ENCODE data around the gene CDC34.

Gene CDC34

GRCh38 chr19:538641-539428 lies 7.3 kb downstream of the CDC34 start:
- ATAC-seq (no peak), DNase-seq (no peak)
- H3K4me3 Mint-ChIP-seq = no peak overlapping the region
- H3K4me1 Mint-ChIP-seq = peaks cover 14% of the 10 kb centered on the region
- no peak overlapping the region for H3K27ac Mint-ChIP-seq
- no peaks in the 10 kb centered on the region for H3K9me3 Mint-ChIP-seq
- H3K27me3 Mint-ChIP-seq = no peaks in the 10 kb centered on the region
- peaks cover 5% of the 10 kb centered on the region for H3K36me3 Mint-ChIP-seq (ENCODE audit: low read depth)

GRCh38 chr19:539429-540030 lies 8.0 kb downstream of the CDC34 start:
- H3K27ac Mint-ChIP-seq = no peak overlapping the region
- peaks cover 5% of the 10 kb centered on the region for H3K36me3 Mint-ChIP-seq (ENCODE audit: low read depth)
- no peak overlapping the region for H3K4me3 Mint-ChIP-seq
- ATAC-seq (no peak), DNase-seq (no peak)
- no peaks in the 10 kb centered on the region for H3K27me3 Mint-ChIP-seq
- H3K4me1 Mint-ChIP-seq = peaks cover 15% of the 10 kb centered on the region
- no peaks in the 10 kb centered on the region for H3K9me3 Mint-ChIP-seq

- H3K4me3 Mint-ChIP-seq = no peak overlapping the region
- peaks cover 5% of the 10 kb centered on the region for H3K36me3 Mint-ChIP-seq (ENCODE audit: low read depth)
- peaks cover 19% of the 10 kb centered on the region for H3K4me1 Mint-ChIP-seq
- DNase-seq (no peak), ATAC-seq (no peak)
- no peaks in the 10 kb centered on the region for H3K9me3 Mint-ChIP-seq
- no peaks in the 10 kb centered on the region for H3K27me3 Mint-ChIP-seq
- no peak overlapping the region for H3K27ac Mint-ChIP-seq
Observed at GRCh38 chr19:540867-541637, 9.5 kb downstream of the CDC34 start.

GRCh38 chr19:541699-542098 lies 10.1 kb downstream of the CDC34 start:
- no peak for ATAC-seq
- Mint-ChIP-seq H3K9me3 (no peaks in the 10 kb centered on the region), H3K4me3 (no peak overlapping the region), H3K27ac (no peak overlapping the region), H3K4me1 (peaks cover 19% of the 10 kb centered on the region), H3K36me3 (ENCODE audit: low read depth) (peaks cover 5% of the 10 kb centered on the region), H3K27me3 (no peaks in the 10 kb centered on the region)
- DNase-seq = no peak

- peaks cover 19% of the 10 kb centered on the region for H3K4me1 Mint-ChIP-seq
- no peak for ATAC-seq
Observed at GRCh38 chr19:542173-542866, 10.8 kb downstream of the CDC34 start.

GRCh38 chr19:543910-544608 lies 12.5 kb downstream of the CDC34 start, which contains the start of gene GZMM:
Gene GZMM, plus strand, starts transcription at chr19:544053. Its CDS starts 19 bp downstream, at chr19:544072.
- Mint-ChIP-seq H3K27ac (peak within 1 kb of the TSS; percentile 79), H3K36me3 (ENCODE audit: low read depth) (peaks cover 6% of the 10 kb centered on the region), H3K4me1 (peaks cover 26% of the 10 kb centered on the region), H3K27me3 (no peaks in the 10 kb centered on the region), H3K9me3 (no peaks in the 10 kb centered on the region), H3K4me3 (peak within 1 kb of the TSS; percentile 81)
- DNase-seq (peak; percentile 77), ATAC-seq (peak; percentile 84)

More at GRCh38 chr19:542173-542866, 10.8 kb downstream of the CDC34 start:
- H3K9me3 Mint-ChIP-seq = no peaks in the 10 kb centered on the region
- peaks cover 5% of the 10 kb centered on the region for H3K36me3 Mint-ChIP-seq (ENCODE audit: low read depth)
- no peak for DNase-seq
- H3K27ac Mint-ChIP-seq = no peak overlapping the region
- no peak overlapping the region for H3K4me3 Mint-ChIP-seq
- H3K27me3 Mint-ChIP-seq = no peaks in the 10 kb centered on the region

- Mint-ChIP-seq H3K9me3 (no peaks in the 10 kb centered on the region), H3K36me3 (ENCODE audit: low read depth) (peaks cover 6% of the 10 kb centered on the region), H3K4me1 (peaks cover 26% of the 10 kb centered on the region), H3K27me3 (no peaks in the 10 kb centered on the region), H3K4me3 (no peak overlapping the region), H3K27ac (no peak overlapping the region)
- no peak for ATAC-seq
- DNase-seq = no peak
Observed at GRCh38 chr19:547117-547516, 15.6 kb downstream of the CDC34 start.

- Mint-ChIP-seq H3K27me3 (no peaks in the 10 kb centered on the region), H3K4me3 (no peak overlapping the region), H3K4me1 (peaks cover 25% of the 10 kb centered on the region), H3K36me3 (ENCODE audit: low read depth) (peaks cover 6% of the 10 kb centered on the region), H3K27ac (no peak overlapping the region), H3K9me3 (no peaks in the 10 kb centered on the region)
- ATAC-seq = no peak
- no peak for DNase-seq
Observed at GRCh38 chr19:547836-548720, 16.5 kb downstream of the CDC34 start.

- Mint-ChIP-seq H3K9me3 (no peaks in the 10 kb centered on the region), H3K27me3 (no peaks in the 10 kb centered on the region), H3K27ac (no peak overlapping the region), H3K4me1 (peaks cover 16% of the 10 kb centered on the region), H3K4me3 (no peak overlapping the region), H3K36me3 (ENCODE audit: low read depth) (peaks cover 4% of the 10 kb centered on the region)
- no peak for ATAC-seq
- DNase-seq = no peak
Observed at GRCh38 chr19:548886-549830, 17.6 kb downstream of the CDC34 start.

- Mint-ChIP-seq H3K4me1 (no peaks in the 10 kb centered on the region), H3K9me3 (no peaks in the 10 kb centered on the region), H3K27ac (no peak overlapping the region), H3K27me3 (no peaks in the 10 kb centered on the region), H3K4me3 (no peak overlapping the region), H3K36me3 (ENCODE audit: low read depth) (no peaks in the 10 kb centered on the region)
- ATAC-seq = no peak
- no peak for DNase-seq
Observed at GRCh38 chr19:554817-555216, 23.3 kb downstream of the CDC34 start.

- no peak overlapping the region for H3K4me3 Mint-ChIP-seq
- no peaks in the 10 kb centered on the region for H3K27me3 Mint-ChIP-seq
Observed at GRCh38 chr19:555474-555808, 23.9 kb downstream of the CDC34 start.

GRCh38 chr19:556611-557382 lies 25.2 kb downstream of the CDC34 start:
- no peaks in the 10 kb centered on the region for H3K9me3 Mint-ChIP-seq
- H3K4me3 Mint-ChIP-seq = no peak overlapping the region
- H3K27me3 Mint-ChIP-seq = no peaks in the 10 kb centered on the region
- H3K27ac Mint-ChIP-seq = no peak overlapping the region
- DNase-seq (no peak), ATAC-seq (no peak)
- H3K4me1 Mint-ChIP-seq = no peaks in the 10 kb centered on the region
- no peaks in the 10 kb centered on the region for H3K36me3 Mint-ChIP-seq (ENCODE audit: low read depth)

More at GRCh38 chr19:555474-555808, 23.9 kb downstream of the CDC34 start:
- no peaks in the 10 kb centered on the region for H3K4me1 Mint-ChIP-seq
- no peaks in the 10 kb centered on the region for H3K36me3 Mint-ChIP-seq (ENCODE audit: low read depth)
- no peaks in the 10 kb centered on the region for H3K9me3 Mint-ChIP-seq
- no peak overlapping the region for H3K27ac Mint-ChIP-seq
- ATAC-seq (no peak), DNase-seq (no peak)
